Measurements from ENCODE around the gene ZNF467.

ZNF467 gene

DNA sequence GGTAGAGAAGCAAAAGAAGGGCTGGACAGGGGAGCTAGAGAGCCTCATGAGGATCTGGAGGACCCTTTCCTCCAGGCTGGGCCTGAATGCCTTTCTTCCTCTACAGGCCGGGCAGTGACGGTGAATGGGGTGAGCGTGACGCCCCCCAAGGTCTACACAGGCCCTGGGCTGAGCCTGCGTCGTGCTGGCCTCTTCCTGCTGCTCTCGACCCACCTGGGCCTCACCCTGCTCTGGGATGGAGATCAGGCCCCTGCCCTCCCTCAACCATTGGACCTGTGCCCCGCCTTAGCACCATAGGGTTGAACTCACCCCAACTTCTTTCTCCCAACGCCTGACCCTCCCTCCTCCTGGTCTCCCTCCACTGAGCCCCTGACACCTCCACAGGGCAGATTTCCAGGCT is 12.6 kb upstream of the ZNF467 start:
- DNase-seq (ENCODE audit: low read depth): no peak

DNA sequence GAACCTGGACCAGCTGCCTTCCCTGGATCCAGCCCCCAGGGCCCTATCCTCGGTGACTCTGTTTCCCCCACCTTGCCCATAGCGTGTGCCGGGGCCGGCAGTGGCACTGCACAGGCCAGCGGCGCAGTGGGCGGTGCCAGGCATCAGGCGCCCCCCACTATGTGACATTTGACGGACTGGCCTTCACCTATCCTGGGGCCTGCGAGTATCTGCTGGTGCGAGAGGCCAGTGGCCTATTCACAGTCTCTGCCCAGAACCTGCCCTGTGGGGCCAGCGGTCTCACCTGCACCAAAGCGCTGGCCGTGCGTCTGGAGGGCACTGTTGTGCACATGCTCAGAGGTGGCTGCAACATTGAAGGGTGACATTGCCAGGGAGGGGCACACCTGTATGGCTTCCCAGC is 12.0 kb upstream of the ZNF467 start:
- DNase-seq (ENCODE audit: low read depth): no peak

GRCh38 chr7:149784251-149784608 is 10.8 kb upstream of the ZNF467 start:
- no peak for DNase-seq (ENCODE audit: low read depth)

DNA sequence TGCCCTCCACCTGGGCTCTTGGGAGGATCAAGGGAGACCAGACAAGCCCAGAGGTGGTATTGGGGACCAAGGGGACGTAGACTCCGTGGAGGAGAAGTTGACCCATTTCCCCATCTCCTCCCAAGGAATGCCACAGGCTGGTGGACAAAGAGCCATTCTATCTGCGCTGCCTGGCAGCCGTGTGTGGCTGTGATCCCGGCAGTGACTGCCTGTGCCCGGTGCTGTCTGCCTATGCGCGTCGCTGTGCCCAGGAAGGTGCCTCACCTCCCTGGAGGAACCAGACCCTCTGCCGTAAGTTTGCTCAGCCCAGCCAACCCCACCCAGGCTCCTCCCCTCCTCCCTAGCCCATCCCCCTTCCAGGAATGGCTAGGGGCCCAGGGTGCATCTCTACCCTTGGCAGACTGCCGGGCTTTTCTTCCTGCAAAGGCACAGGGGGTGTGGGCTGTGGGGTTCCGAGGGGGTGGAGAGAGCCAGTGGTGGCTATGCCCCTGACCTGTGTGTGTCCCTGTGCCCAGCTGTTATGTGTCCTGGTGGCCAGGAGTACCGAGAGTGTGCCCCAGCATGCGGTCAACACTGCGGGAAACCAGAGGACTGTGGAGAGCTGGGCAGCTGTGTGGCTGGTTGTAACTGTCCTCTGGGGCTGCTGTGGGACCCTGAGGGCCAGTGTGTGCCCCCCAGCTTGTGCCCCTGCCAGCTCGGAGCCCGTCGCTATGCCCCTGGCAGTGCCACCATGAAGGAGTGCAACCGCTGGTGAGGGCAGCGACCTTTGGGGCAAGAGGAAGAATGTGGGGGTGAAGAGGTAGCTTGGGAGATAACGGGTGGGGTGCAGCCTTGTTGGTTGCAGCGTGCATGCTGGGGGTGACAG is 10.2 kb upstream of the ZNF467 start:
- no peak for DNase-seq (ENCODE audit: low read depth)

DNA sequence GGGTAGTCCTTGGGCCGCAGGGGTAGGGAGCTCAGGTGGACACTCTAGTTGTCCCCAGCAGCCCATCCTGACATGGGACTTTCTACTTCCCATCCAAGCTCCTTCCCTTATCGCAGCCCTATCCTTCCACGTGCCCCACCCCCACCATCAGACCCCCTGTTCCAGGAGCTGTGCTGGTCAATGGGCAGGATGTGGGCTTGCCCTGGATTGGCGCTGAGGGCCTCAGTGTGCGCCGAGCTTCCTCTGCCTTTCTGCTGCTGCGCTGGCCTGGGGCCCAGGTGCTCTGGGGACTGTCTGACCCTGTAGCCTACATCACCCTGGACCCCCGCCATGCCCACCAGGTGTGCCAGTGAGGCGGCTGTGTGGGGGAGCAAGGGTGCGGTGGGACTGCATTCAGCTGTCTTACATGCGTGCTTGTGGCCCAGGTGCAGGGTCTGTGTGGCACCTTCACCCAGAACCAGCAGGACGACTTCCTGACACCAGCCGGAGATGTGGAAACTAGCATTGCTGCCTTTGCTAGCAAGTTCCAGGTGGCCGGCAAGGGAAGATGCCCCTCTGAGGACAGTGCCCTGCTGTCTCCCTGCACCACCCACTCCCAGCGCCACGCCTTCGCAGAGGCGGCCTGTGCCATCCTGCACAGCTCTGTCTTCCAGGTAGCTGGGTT is 9.4 kb upstream of the ZNF467 start:
- no peak for DNase-seq (ENCODE audit: low read depth)

- no peak for DNase-seq (ENCODE audit: low read depth)
Observed at GRCh38 chr7:149781921-149782320, 8.5 kb upstream of the ZNF467 start.

- DNase-seq (ENCODE audit: low read depth): no peak
Observed at GRCh38 chr7:149780636-149781419, 7.4 kb upstream of the ZNF467 start.

DNA sequence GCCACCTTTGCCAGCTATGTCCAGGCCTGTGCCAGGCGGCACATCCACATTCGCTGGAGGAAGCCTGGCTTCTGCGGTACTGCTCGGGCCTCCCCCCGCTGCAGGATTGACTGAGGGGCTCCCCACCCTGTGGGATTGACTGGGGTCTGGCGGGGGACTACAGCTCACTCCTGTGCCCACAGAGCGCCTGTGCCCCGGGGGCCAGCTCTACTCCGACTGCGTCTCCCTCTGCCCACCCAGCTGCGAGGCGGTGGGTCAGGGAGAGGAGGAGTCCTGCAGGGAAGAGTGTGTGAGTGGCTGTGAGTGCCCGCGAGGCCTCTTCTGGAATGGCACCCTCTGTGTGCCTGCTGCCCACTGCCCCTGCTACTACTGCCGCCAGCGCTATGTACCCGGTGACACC is 6.7 kb upstream of the ZNF467 start:
- DNase-seq (ENCODE audit: low read depth): no peak

- DNase-seq (ENCODE audit: low read depth): no peak
Observed at GRCh38 chr7:149779502-149779805, 6.1 kb upstream of the ZNF467 start.

- no peak for DNase-seq (ENCODE audit: low read depth)
Observed at GRCh38 chr7:149778696-149779501, 5.5 kb upstream of the ZNF467 start.

- DNase-seq (ENCODE audit: low read depth): no peak
Observed at GRCh38 chr7:149778327-149778637, 4.9 kb upstream of the ZNF467 start.

GRCh38 chr7:149777551-149778326 is 4.4 kb upstream of the ZNF467 start:
- DNase-seq (ENCODE audit: low read depth): no peak

DNA sequence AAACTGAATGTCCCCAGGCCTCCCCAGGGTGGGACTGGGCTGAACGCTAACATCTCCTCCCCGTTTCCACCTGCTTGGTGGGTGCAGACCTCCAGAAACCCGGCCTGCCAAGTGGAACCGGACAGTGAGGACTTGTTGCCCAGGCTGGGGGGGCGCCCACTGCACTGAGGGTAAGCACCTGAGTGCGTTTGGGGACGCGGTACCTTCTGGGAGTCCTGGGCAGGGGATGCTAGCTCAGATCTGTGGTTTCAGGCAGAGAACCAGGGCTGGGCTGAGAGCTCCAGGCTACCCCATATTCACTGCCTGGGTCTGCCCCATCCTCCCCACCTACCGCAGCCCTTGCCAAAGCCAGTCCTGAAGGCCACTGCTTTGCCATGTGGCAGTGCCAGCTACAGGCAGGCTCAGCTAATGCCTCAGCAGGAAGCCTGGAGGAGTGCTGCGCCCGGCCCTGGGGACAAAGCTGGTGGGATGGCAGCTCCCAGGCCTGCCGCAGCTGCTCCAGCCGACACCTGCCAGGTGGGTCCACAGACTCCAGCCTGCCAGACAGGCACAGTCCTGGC is 3.5 kb upstream of the ZNF467 start:
- DNase-seq (ENCODE audit: low read depth): no peak

DNA sequence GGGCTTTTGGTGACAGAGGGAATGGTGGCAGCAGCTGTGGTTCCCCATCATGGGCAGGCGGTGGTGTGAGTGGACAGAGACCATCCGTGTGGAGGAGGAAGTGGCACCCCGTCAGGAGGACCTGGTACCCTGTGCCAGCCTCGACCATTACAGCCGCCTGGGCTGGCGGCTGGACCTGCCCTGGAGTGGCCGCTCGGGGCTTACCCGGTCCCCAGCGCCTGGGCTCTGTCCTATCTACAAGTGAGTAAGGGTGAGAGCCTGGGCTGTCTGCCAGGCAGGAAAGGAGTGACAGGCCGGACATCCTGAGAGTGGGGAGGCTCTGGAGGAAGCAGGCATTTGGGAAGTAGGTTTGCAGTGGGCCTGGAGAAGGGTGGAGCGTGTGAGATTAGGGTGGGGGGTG is 2.9 kb upstream of the ZNF467 start:
- DNase-seq (ENCODE audit: low read depth): no peak

DNA sequence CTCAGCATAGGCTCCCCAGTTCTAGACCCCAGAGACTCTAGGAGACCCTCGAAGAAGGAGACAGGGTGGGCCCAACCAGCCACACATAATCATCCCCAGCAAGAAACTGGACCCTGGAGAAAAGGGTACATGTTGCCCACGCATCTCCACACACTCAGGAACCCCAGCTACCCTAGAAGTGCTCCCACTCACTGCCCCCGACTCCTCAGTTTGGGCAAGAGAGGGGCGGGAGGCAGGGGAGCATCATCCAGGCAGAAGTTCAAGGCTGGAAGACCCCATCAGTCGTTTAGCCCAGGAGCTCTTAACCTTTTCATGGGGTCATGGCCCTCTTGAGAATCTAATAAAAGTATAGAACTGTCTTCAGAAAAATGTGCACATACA is 1.8 kb upstream of the ZNF467 start:
- no peak for DNase-seq (ENCODE audit: low read depth)

- DNase-seq (ENCODE audit: low read depth): no peak
Observed at GRCh38 chr7:149774237-149775175, 1.1 kb upstream of the ZNF467 start.

DNA sequence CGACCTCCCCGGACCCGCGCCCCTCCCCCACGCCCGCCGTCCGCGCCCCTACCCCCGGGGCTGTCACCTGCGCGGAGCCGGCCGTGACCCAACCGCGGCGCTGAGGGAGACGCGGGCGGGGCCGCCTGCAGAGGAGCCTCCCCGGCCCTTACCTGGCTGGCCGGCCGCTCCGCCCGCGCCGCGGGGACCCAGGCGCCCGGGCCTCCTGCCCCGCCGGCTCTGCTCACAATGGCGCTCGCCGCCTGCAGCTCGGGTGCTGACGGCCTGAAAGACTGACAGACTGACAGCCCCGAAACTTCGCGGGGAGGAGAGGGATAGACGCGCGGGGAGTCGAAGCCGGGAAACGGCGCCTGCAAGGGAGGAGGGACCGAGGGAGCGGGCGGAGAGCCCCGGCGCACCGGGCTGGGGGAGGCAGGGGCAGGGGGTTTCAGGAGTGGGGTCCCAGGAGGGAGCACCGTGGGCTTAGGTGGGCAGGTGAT is 393 bp downstream of the ZNF467 start:
- no peak for DNase-seq (ENCODE audit: low read depth)

GRCh38 chr7:149772241-149772955 is 990 bp downstream of the ZNF467 start:
- DNase-seq (ENCODE audit: low read depth): no peak

- DNase-seq (ENCODE audit: low read depth): peak; percentile 97
Observed at GRCh38 chr7:149771720-149772240, 1.6 kb downstream of the ZNF467 start.
